Measurements from ENCODE around the gene OSBPL8.

Gene OSBPL8

DNA sequence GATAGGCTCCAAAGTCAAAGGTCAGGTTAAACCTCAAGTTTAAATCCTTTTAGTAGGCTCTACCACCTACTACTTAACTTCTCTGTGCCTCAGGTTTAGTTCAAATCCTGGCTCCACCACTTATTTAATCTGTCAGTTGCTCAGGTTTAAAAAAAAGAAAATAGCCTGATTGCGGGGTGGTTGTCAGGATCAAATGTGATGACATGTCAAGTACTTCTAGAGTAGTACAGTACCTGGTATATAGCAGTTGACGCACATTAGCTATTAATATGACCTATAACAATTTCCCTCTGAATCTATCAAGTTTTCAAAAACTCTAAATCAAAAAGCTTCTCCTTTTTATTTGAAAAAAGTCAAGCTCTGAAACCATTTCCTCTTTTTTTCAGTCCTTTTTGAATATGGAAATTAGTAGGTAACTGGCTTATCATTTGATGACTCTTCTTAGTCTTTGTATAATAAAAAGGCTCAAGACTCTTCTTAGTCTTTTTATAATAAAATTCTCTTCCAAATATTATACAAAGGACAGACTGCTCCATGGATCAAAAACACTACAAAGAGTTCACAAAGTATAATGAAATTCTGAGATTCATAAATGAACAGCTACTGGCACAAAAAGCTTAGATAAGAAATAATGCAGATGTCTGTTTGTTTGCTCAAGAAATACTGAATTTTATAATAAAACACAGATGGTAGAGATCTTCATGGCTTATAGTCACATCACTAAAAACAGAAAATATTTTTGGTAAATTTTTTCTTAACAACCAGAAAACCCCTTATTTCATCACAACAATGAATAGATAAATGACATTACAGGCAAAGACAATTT is 5.0 kb downstream of the OSBPL8 start:
- DNase-seq: no peak

- no peak for DNase-seq
Observed at GRCh38 chr12:76552343-76552938, 7.1 kb downstream of the OSBPL8 start.

GRCh38 chr12:76551482-76551888 is 8.1 kb downstream of the OSBPL8 start:
- no peak for DNase-seq

GRCh38 chr12:76549131-76549530 is 10.4 kb downstream of the OSBPL8 start:
- DNase-seq: no peak

GRCh38 chr12:76548222-76548837 is 11.2 kb downstream of the OSBPL8 start:
- no peak for DNase-seq

DNA sequence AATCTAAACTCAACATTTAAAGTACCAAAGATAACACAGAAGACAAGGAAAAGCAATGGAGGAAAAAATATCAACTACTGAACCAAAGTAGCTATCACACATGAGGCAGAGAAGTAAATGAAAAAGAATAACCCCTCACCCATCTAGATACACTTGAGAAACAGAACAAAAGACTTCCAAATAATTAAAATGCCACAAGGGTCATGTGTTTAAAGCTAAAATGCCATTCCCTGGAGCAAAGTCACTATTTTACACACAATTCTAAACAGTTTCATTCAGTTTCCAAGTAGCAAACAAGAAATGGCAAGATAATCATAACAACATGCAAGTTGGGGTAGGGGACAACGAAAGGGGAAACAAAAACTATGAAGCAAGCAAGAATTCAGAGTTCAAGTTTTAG is 12.0 kb downstream of the OSBPL8 start:
- no peak for DNase-seq

DNA sequence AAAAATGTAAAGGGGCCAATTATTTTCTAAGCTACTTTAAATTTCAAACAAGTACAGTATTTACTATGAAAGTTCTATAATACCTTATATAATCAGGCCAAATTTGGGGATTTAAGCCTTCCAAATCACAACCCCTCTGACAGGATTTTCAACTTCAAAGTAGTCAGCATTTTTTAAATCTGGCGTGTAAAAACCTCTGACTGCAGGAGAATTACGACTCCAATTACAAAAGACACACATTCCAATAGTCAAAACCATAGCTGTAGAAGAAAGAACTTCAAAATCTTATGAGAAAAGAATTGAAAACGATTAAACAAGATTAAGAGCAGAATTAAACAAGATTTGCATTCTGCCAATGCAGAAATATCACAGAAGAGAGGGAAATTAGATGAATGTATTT is 12.7 kb downstream of the OSBPL8 start:
- no peak for DNase-seq

- DNase-seq: no peak
Observed at GRCh38 chr12:76545486-76545885, 14.1 kb downstream of the OSBPL8 start.

- DNase-seq: no peak
Observed at GRCh38 chr12:76544601-76545261, 14.8 kb downstream of the OSBPL8 start.

- DNase-seq: no peak
Observed at GRCh38 chr12:76543813-76544347, 15.7 kb downstream of the OSBPL8 start.

DNA sequence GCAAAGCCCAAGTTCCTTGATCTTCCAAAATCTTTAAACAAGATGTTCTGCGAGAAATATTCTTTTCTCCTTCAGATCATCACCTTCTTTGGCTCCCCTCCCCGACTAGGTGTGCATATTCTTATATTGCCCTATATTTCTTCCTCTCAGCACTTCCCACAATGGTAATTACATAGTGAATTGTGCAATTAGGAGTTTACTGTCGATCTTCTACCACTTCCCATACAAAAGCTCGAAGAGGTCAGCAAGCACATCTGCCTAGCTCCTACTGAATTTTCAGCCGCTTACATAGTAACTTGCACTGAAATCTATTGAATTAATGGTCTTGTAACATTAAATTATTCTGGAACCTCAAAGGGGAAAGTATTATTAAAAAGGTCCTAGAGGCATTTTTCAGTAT is 16.7 kb downstream of the OSBPL8 start:
- DNase-seq: no peak

DNA sequence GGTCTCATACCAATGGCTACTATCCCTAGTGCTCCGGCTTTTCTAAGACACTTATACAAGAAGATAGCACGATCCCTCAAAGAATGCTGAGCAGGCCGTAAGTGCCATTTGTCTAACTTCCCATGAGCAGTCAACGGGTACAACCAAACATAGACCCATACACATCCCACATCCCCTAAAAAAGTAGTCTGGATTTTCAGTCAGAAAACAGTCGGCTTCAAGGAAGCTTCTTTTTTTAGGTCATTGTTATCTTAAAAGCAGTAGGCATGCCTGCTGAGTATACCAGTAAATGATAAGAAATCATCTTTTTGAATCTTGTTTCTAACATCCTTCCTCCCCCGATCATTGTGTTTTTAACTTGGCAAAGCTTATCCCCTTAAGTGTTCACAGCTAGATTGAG is 19.8 kb downstream of the OSBPL8 start:
- no peak for DNase-seq

DNA sequence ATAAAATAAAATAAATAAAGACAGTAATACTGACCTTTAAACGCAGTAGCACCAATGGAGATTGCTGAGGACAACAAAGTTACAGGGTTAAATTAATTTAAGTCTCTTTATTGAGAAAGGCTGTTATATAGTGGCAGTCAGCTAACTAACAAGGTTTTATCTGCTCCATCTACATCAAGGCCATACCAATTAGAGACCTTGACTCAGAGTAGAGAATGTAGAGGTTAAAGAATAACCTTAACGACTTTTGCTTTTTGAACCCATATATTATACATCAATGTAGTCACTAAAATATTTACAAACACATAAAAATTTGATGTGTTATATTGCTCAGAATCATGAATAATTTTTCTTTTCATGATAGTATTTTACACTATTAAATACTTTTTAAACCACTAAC is 21.6 kb downstream of the OSBPL8 start:
- DNase-seq: no peak

- no peak for DNase-seq
Observed at GRCh38 chr12:76536546-76536945, 23.0 kb downstream of the OSBPL8 start.

DNA sequence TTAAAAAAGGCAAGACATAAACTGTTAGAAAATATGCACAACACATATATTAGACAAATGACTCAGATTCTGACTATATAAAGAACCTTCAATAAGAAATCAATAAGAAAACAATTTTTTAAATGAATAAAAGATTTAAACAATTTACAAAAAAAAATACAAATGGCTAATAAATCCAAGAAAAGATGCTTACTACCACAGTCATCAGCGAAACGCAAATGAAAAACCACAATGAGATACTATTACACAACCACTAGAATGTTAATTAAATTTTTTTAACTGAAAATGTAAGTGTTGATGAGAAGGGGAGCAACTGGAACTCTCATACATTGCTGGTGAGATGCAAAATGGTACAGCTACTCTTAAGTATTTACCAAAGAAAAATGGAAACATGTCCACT is 24.4 kb downstream of the OSBPL8 start:
- DNase-seq: no peak

- no peak for DNase-seq
Observed at GRCh38 chr12:76533331-76533730, 26.2 kb downstream of the OSBPL8 start.

- no peak for DNase-seq
Observed at GRCh38 chr12:76532520-76532919, 27.1 kb downstream of the OSBPL8 start.

GRCh38 chr12:76531056-76531455 is 28.5 kb downstream of the OSBPL8 start:
- no peak for DNase-seq

- DNase-seq: no peak
Observed at GRCh38 chr12:76530516-76530915, 29.1 kb downstream of the OSBPL8 start.

DNA sequence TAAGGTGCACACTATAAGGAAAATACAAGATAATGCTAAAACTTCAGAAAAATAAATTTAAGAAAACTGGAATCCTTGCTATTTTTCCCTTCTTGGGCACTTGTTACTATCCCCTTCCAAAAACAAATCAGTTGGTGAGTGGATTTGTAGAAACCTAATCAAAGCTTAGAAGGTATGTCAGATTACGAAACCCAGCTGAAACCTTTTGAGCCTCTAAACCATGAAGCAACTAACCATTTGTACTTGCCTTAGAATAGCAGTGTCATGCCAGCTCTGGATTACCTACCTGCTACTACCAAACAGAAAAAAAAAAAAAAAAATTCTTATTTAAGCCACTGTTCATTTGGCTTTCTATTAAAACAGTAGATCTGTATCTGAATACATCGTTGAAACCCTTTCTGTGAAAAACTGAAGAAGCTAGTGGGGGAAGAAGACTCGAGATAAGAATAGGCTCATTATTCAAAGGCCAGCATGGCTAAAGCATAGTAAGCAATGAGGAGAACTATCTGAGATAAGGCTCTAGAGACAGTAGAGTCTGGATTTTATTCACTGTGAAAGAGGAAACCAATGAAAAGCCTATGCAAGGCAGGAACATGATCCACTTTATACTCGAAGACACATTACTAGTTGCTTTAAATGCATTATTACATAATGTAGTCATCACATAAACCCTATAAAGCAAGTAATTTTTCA is 30.2 kb downstream of the OSBPL8 start:
- DNase-seq: no peak

GRCh38 chr12:76523408-76523807 is 36.2 kb downstream of the OSBPL8 start:
- no peak for DNase-seq

GRCh38 chr12:76520348-76520747 is 39.2 kb downstream of the OSBPL8 start:
- no peak for DNase-seq

DNA sequence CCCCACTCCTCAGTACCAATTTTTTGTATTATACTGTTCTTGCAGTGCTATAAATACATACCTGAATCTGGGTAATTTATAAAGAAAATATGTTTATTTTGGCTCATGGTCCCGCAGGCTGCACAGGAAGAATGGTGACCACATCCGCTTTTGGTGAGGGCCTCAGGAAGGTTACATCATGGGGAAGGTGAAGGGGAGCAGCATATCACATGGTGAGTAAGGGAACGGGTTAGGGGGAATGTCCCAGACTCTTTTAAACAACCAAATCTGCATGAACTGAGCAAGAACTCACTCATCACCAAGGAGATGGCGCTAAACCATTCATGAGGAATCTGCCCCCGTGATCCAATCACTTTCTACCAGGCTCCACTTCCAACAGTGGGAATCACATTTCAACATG is 40.0 kb downstream of the OSBPL8 start:
- no peak for DNase-seq
